Duodenal mucosa (tissue), 2 donors: ENCODE data around the gene DIP2C.

Source experiments
- H3K27ac ChIP-seq: one replicate; pipeline ENCODE4 v1.7.0; 2013; ENCODE audit warnings: low read depth, low read length
- H3K27me3 ChIP-seq, 2 donors: one replicate each; pipeline ENCODE4 v1.7.0; 2013; ENCODE audit warnings: low read length in 2 of 2, control low read depth in 1 of 2; ENCODE audit not compliant: insufficient read depth in 2 of 2, control insufficient read depth in 1 of 2
- H3K36me3 ChIP-seq, 2 donors: one replicate each; pipeline ENCODE4 v1.7.0; 2013; ENCODE audit warnings: low read length in 2 of 2, control low read depth in 1 of 2; ENCODE audit not compliant: insufficient read depth in 2 of 2, control insufficient read depth in 1 of 2
- H3K4me1 ChIP-seq, 2 donors: one replicate each; pipeline ENCODE4 v1.7.0; 2013; ENCODE audit warnings: low read length in 2 of 2, control low read depth in 1 of 2; ENCODE audit not compliant: insufficient read depth in 2 of 2, control insufficient read depth in 1 of 2
- H3K4me3 ChIP-seq, 2 donors: one replicate each; pipeline ENCODE4 v1.7.0; 2013; ENCODE audit warnings: low read length in 2 of 2, low read depth in 1 of 2
- H3K9ac ChIP-seq, 2 donors: one replicate each; pipeline ENCODE4 v1.7.0; 2013; ENCODE audit warnings: low read length in 2 of 2, low read depth in 1 of 2
- H3K9me3 ChIP-seq, 2 donors: one replicate each; pipeline ENCODE4 v1.7.0; 2013; ENCODE audit warnings: low read length in 2 of 2, control low read depth in 1 of 2; ENCODE audit not compliant: control insufficient read depth in 1 of 2

Gene DIP2C

GRCh38 chr10:384538-385305 lies 304.7 kb downstream of the DIP2C start:
- peaks cover 8 to 47% of the 10 kb centered on the region in 2 donors for H3K36me3 ChIP-seq
- H3K4me3 ChIP-seq: no peak overlapping the region
- H3K9ac ChIP-seq: no peak overlapping the region
- no peak overlapping the region for H3K27ac ChIP-seq
- no peaks in the 10 kb centered on the region for H3K27me3 ChIP-seq
- no peaks in the 10 kb centered on the region for H3K4me1 ChIP-seq
- H3K9me3 ChIP-seq: no peaks in the 10 kb centered on the region

GRCh38 chr10:383519-383918 lies 305.9 kb downstream of the DIP2C start:
- Histone ChIP-seq H3K36me3 (peaks cover 8 to 49% of the 10 kb centered on the region in 2 donors), H3K27me3 (no peaks in the 10 kb centered on the region), H3K9me3 (no peaks in the 10 kb centered on the region), H3K4me1 (no peaks in the 10 kb centered on the region), H3K9ac (no peak overlapping the region), H3K4me3 (no peak overlapping the region), H3K27ac (no peak overlapping the region)

DNA sequence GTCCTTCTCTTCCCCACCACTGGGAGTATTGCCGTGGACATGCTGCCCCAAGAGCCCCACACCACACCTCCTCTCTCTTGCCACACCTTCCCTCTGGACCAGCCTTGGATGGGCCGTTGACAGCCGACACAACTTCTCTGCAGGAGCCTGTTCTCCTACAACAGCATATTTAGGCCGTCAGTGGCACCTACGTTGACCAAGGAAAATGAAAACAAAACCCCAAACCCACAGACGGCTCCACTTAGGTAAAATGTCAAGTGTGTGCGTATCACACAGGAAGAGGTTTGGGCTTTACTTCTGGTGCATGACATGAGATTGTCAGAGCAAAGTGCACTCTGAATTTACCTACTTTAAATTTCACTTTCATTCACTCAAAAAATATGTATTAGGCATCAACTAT lies 307.7 kb downstream of the DIP2C start:
- no peak overlapping the region for H3K4me3 ChIP-seq
- no peaks in the 10 kb centered on the region for H3K4me1 ChIP-seq
- H3K9me3 ChIP-seq: no peaks in the 10 kb centered on the region
- peaks cover 8 to 50% of the 10 kb centered on the region in 2 donors for H3K36me3 ChIP-seq
- H3K9ac ChIP-seq: no peak overlapping the region
- H3K27ac ChIP-seq: no peak overlapping the region
- no peaks in the 10 kb centered on the region for H3K27me3 ChIP-seq

- Histone ChIP-seq H3K27me3 (no peaks in the 10 kb centered on the region), H3K9me3 (no peaks in the 10 kb centered on the region), H3K36me3 (peaks cover 8 to 48% of the 10 kb centered on the region in 2 donors), H3K4me3 (no peak overlapping the region), H3K9ac (no peak overlapping the region), H3K27ac (no peak overlapping the region), H3K4me1 (no peaks in the 10 kb centered on the region)
These were observed 308.1 kb downstream of the DIP2C start for GRCh38 chr10:381346-381745.

DNA sequence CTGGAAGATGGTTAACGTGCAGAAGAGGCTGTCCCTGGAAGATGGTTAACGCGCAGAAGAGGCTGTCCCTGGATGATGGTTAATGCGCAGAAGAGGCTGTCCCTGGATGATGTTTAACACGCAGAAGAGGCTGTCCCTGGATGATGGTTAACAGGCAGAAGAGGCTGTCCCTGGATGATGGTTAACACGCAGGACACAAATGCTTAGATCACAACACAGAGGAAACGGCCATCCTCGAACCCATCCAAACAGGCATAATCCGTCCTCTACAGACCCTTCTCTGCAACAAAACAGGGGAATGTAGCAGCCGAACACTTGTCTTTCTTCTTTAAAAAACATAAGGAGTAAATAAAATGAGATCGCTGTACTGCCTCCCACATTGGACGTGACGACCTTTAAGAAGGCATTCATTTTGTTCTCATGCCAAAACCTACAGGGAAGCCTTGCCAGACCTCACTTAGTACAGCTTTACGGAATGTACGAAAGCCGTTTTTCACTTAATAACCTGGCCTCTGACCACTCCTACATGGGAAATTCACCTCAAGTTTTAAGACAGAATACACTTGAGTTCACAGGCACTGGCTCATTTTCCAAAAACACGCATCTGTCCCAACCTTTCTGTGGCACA lies 309.0 kb downstream of the DIP2C start:
- Histone ChIP-seq H3K4me3 (no peak overlapping the region), H3K9ac (no peak overlapping the region), H3K36me3 (peaks cover 8 to 44% of the 10 kb centered on the region in 2 donors), H3K4me1 (no peaks in the 10 kb centered on the region), H3K9me3 (no peaks in the 10 kb centered on the region), H3K27ac (no peak overlapping the region), H3K27me3 (no peaks in the 10 kb centered on the region)

DNA sequence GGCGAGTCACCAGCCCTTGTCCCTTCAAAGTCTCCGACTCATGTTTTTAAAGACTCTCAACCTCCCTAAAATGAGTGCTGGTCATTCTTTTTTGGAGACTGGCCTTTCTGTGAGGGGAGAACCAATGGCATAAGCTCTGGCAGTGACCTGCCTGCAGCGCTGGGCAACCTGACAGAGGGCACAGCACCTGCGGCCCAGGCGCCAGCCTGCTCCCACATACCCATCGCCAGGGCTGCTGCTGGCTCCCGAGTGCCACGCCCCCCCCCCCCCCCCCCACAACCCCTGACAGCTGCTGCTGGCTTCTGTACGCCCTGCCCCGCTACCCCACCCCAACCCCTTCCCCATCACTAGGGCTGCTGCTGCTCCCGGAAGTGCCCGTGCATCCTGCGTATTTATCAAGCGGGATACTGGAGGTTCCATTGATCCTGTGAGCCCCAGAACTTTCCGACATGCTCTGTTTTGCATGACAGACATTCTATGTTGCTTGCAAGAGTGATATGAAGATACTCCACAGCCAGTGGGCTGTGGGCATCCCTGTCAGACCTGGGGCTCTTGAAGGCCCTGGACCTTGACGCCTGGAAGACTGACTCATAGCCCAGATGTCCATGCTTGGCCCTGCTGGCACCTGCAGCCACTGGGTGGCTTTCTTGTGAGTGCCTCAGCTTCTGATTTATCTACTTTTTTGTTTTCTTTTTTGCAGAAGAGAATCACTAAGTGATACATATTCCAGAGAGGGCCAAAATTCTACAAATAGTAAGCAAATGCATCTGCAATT lies 310.4 kb downstream of the DIP2C start:
- Histone ChIP-seq H3K27me3 (no peaks in the 10 kb centered on the region), H3K9me3 (no peaks in the 10 kb centered on the region), H3K4me1 (no peaks in the 10 kb centered on the region), H3K27ac (no peak overlapping the region), H3K9ac (no peak overlapping the region), H3K36me3 (peaks cover 12 to 48% of the 10 kb centered on the region in 2 donors), H3K4me3 (no peak overlapping the region)

GRCh38 chr10:378230-378929 lies 311.1 kb downstream of the DIP2C start:
- Histone ChIP-seq H3K9me3 (no peaks in the 10 kb centered on the region), H3K4me1 (no peaks in the 10 kb centered on the region), H3K9ac (no peak overlapping the region), H3K27ac (no peak overlapping the region), H3K4me3 (no peak overlapping the region), H3K36me3 (peaks cover 12 to 48% of the 10 kb centered on the region in 2 donors), H3K27me3 (no peaks in the 10 kb centered on the region)

DNA sequence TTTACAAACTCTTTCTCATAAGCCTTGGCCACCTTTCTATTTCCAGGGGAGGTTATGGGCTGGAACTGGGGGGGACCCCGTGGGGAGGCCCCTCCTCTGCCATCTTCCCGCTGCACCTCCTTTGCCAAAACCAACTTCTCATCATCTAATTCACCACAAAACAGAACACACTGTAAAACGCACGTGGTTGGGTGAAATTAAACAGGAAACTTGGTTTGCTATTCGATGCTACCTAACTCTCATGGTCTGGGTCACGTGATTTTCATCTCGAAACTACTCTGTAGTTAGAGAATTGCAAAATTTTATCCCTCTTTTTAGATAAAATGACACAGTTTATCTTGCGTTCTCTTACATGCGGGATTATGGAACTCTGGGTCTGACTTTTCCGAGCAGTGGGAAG lies 312.2 kb downstream of the DIP2C start:
- no peaks in the 10 kb centered on the region for H3K27me3 ChIP-seq
- no peaks in the 10 kb centered on the region for H3K9me3 ChIP-seq
- peaks cover 12 to 43% of the 10 kb centered on the region in 2 donors for H3K36me3 ChIP-seq
- H3K27ac ChIP-seq: no peak overlapping the region
- H3K4me3 ChIP-seq: no peak overlapping the region
- no peak overlapping the region for H3K9ac ChIP-seq
- no peaks in the 10 kb centered on the region for H3K4me1 ChIP-seq

DNA sequence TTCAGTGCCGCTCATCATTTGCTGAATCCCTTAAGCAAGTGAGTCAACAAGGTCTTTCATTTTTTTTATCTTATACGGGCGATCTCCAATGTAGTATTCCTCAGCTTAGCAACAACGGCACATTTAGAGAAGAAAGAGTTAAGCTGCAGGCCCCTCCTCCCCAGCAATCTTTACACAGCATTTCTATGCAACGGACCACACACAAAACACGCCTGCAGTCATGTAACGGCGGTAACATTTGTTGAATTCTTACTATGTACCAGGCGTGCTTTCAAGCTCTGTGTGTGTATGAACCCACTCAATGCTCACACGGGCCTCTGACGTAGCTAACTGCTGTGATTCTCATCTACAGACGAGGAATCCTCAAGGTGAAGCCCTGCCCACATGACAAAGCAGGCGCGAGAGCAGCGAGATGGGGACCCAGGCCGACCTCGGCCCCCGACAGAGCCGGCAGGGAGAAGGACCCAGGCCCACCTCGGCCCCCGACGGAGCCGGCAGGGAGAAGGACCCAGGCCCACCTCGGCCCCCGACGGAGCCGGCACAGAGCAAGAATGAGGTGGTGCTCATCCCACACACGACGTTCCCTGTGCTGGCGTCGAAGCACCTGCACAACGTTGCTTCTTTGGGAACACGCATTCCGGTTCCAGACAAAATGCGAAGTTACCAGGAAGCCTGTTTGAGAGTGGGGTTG lies 313.5 kb downstream of the DIP2C start:
- no peaks in the 10 kb centered on the region for H3K27me3 ChIP-seq
- peaks cover 4 to 31% of the 10 kb centered on the region in 2 donors for H3K36me3 ChIP-seq
- no peak overlapping the region for H3K27ac ChIP-seq
- H3K4me3 ChIP-seq: no peak overlapping the region
- H3K9ac ChIP-seq: no peak overlapping the region
- H3K4me1 ChIP-seq: no peaks in the 10 kb centered on the region
- no peaks in the 10 kb centered on the region for H3K9me3 ChIP-seq
